Measurements from ENCODE around the gene ST3GAL5. TPM values are rescaled to one million over a fixed set of nuclear protein-coding genes. Genes with fewer than 3 reads are reported as not detected.

Gene ST3GAL5
- total RNA-seq, 1 donor from 2014 or later, result 27.3 TPM

- H3K4me3 Mint-ChIP-seq (ENCODE audit: low read depth), result no peak overlapping the region
- DNase-seq (ENCODE audit: low spot score, unreplicated experiment), result no peak
- H3K4me1 Mint-ChIP-seq (ENCODE audit: low read depth), result no peaks in the 10 kb centered on the region
- no peaks in the 10 kb centered on the region for H3K36me3 Mint-ChIP-seq (ENCODE audit: insufficient read depth)
- no peak overlapping the region for H3K27ac Mint-ChIP-seq
- no peaks in the 10 kb centered on the region for H3K9me3 Mint-ChIP-seq (ENCODE audit: low read depth)
- no peak for TF ChIP-seq CTCF (IDR thresholded peaks at IDR 0.05; ENCODE audit: unreplicated experiment)
- H3K27me3 Mint-ChIP-seq, result peaks cover 24% of the 10 kb centered on the region
Observed at GRCh38 chr2:85787282-85787980, 101.4 kb downstream of the ST3GAL5 start.

Other genes with a start within 250 kb of the ST3GAL5 start
- not detected in 2 replicates for gene SFTPB, start 220.8 kb downstream of the ST3GAL5 start, total RNA-seq
- gene GNLY, start 194.6 kb downstream of the ST3GAL5 start, total RNA-seq, result not detected in 2 replicates
- gene ATOH8, start 135.0 kb downstream of the ST3GAL5 start, total RNA-seq, result 1.3 and 1.7 TPM in 2 replicates
- gene POLR1A, start 216.9 kb upstream of the ST3GAL5 start, total RNA-seq, result 47.9 and 51.3 TPM in 2 replicates
- 160 and 163 TPM in 2 replicates for gene PTCD3, start 217.2 kb upstream of the ST3GAL5 start, total RNA-seq